GM19035 (cell line): ENCODE data around the gene VPS13D.
"Not testable (repeated sequence)": the region's sequence is repeated elsewhere in the genome, so short reads cannot be mapped to it uniquely, and the experiment has no call there.

Experiments
- ATAC-seq: cut with Tn5 transposase; IDR thresholded peaks from one replicate; pipeline ENCODE4 v1.9.1; 2021; ENCODE audit not compliant: unreplicated experiment

VPS13D gene

GRCh38 chr1:12530462-12531178 lies 300.8 kb downstream of the VPS13D start:
- ATAC-seq: no peak

- ATAC-seq: no peak
Measured at GRCh38 chr1:12531179-12531499, 301.3 kb downstream of the VPS13D start.

- ATAC-seq: no peak
Measured at GRCh38 chr1:12532405-12533315, 302.8 kb downstream of the VPS13D start.

DNA sequence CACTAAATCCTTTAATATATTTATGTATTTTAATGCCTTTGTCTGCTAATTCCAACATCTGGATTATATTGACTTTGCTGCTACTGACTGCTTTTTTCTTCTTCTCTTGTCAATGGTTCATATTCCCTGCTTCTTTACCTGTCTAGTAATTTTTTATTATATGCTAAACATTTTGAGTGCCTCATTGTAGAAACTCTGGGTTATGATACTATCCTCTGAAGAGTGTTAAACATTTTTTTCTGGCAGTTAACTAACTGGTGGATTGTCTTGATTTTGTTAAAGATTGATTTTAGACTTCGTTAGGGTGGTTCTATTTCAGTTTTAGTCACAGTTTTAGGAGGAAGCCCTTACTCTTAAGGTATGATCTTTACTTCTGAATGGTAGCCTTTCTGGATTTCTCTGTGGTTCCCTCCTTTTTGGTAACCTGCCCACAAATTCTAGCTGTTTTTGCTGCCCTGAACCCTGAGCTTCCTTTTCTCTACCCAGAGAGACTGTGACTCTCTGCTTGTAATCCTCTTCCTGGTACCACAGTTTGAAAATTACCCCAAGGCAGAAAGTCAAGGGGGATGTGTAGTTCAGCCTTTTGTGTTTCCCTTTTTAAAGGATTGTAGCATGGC lies 306.3 kb downstream of the VPS13D start:
- ATAC-seq: no peak

- ATAC-seq: no peak
Measured at GRCh38 chr1:12537294-12537693, 307.5 kb downstream of the VPS13D start.

GRCh38 chr1:12537906-12538461 lies 308.2 kb downstream of the VPS13D start:
- no peak for ATAC-seq

- ATAC-seq: not testable (repeated sequence)
Measured at GRCh38 chr1:12538536-12538935, 308.7 kb downstream of the VPS13D start.

DNA sequence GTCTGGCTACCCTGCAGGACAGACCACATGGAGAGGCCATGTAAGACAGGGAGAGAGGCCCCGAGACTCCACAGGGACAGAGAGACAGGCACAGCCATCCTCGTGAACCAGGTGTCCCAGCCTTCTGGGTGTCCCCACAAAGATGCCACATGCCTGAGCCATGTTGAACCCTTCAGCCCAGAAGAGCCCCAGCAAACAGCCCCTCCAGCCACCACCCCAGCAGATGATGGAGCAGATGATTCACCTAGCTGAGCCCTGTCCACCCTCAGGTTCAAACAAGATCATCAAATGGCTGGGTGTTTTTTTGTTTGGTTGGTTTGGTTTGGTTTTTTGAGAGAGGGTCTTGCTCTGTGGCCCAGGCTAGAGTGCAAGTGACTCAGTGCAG lies 309.5 kb downstream of the VPS13D start:
- no peak for ATAC-seq

GRCh38 chr1:12539705-12540579 lies 310.1 kb downstream of the VPS13D start:
- no peak for ATAC-seq

- ATAC-seq: no peak
Measured at GRCh38 chr1:12540580-12541273, 310.9 kb downstream of the VPS13D start.

DNA sequence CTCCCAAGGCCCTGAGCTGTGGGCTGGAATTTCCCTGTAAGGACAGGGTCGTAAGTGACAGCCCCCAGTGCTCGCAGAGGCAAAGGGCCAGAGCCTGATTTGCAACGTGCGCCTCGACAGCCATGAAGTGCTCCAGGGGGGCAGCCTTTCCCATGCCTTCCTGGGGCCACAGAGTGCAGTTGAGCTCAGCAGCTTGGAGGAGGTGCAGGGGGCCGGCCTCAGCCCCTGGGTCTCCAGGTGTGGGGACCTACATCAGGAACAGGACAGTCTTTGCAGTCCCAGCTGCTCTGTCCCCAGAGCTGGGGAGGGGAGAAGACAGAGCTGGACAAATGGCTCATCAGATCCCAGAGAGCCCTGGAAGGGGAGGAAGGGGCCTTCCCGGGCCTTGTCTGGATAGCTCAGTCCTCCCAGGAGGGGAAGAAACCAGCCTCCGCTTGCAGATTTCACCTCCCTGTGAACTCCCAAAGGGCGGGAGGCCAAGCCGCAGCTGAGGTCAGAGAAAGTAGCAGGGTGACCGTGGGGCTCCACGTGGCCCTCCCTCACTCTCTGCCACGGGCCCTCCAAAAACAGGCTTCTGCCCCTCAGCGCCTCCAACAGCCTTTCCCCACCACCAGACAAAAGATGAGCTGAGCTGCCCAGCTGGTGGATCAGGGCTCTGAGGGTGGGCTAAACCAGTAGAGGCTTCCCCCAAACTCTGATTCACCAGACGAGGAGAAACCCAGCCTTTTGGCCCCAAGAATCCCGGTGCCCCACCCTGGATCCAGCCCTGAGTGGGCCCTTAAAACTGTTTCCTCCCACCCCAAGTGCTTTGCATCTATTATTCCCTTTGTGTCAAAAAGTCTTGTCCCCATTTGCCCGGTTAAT lies 311.7 kb downstream of the VPS13D start:
- no peak for ATAC-seq

DNA sequence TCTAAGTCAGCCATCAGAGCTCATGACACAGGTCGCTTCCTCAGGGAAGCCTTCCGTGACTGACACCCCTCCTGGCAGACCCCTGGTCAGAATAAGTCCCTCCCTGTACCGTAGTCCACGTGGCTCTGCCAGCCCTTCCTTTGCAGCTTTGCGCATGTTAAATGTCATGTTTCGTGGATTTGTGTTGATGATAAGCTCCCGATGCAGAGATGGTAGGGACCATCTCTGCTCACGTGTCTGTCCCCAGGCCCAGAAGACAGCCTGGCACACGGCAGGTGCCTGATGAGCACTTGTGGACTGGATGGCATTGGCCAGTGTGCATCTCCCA lies 312.3 kb downstream of the VPS13D start:
- ATAC-seq: no peak

DNA sequence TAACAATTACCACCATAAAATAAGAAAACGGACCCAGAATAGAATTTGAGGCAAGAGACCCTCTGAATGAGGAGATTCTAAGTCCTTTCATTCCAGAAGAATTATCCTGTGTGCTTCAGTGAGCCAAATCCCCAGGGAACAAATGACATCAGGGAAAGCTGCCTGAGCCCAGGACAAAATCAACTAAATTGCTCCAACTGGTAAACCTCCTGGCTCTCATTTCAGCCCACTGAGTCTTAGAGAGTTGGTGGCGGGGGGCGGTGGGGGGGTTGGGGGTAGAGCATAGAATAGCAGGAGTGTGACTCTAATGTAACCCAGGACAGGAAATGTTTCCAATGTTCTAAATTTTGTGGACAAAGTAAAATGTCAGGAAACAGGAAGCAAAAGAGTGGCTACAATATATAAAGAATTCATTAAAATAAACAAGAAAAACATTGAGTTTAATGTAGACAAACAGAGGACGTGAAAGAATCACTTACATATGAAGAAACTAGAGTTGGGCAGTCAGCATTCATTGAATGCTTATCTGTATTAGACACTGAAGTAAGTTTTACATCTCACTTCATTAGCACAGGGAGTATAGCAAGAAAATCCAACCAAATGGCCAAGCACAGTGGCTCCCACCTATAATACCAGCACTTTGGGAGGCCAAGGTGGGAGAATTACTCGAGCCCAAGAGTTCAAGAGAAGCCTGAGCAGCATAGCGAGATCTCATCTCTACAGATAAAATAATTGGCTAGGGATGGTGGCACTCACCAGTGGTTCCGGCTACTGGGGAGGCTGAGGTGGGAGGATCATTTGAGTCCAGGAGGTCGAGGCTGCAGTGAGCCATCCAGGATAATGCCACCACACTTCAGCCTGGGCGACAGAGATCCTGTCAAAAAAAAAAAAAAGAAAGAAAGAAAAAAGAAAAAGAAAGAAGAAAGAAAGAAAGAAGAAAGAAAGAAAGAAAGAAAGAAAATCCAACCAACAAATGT lies 313.1 kb downstream of the VPS13D start:
- ATAC-seq: no peak

DNA sequence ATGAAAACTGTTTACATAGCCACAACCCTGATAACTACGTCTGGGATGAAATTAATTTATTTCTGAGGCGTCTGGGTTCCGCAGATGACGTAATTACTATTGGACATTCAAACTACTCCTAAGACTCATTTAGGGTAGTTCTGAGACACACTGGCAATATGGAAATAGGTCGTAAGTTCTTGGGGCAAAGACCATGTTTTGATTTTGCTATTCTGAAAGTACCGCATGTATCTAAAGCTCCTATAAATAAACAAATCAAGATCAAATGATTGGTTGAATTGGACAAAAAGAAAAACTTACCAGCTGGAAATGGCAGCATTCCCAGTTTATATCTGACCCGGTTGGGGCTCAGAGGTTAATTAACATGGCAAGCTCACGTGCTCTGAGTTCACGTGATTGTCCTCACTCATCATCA lies 313.9 kb downstream of the VPS13D start:
- ATAC-seq: no peak

- no peak for ATAC-seq
Measured at GRCh38 chr1:12544357-12544756, 314.5 kb downstream of the VPS13D start.

- ATAC-seq: no peak
Measured at GRCh38 chr1:12544992-12545391, 315.2 kb downstream of the VPS13D start.

- ATAC-seq: no peak
Measured at GRCh38 chr1:12546771-12547585, 317.1 kb downstream of the VPS13D start.
